Adrenal gland (tissue), 5 donors: ENCODE data around the gene BCAS3.

Experiments
- POLR2A ChIP-seq, 2 donors: fragments of 450-650 bp; IDR thresholded peaks; one replicate each; pipeline ENCODE4 v1.6.1; 2017; ENCODE audit warnings: antibody characterized with exemption in 2 of 2, mild to moderate bottlenecking in 2 of 2, moderate library complexity in 1 of 2
- TF ChIP-seq, protein P1 (sequence below), 6 experiments: fragments of 450-650 bp in 4 of 6; fragments of 200-600 bp in 2 of 6; sonication (generic) in 1 of 6; IDR thresholded peaks; 1 replicate in 5 of 6; 2 replicates in 1 of 6; pipeline versions ENCODE4 v1.5.1 to v1.8.0; 2016 to 2021; ENCODE audit warnings: antibody characterized with exemption in 6 of 6, mild to moderate bottlenecking in 2 of 6, moderate library complexity in 1 of 6
- donor health status: DM: no; HTN: no; CAD: no.

DNA sequence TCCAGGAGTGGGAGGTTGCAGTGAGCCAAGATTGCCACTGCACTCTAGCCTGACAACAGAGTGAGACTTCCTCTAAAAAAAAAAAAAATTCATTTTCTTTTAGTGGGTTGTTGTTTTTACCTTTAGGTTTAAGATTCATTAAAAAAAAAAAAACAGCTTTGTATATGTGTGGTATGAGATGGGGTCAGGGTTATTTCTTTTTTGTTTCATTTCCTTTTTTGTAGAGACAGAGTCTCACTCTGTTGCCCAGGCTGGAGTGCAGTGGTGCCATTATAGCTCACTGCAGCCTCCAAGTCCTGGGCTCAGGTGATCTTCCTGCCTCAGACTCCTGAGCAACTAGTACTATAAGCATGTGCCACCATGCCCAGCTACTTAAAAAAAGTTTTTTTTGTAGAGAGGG is 47.0 kb downstream of the BCAS3 start:
- TF ChIP-seq, protein P1, sequence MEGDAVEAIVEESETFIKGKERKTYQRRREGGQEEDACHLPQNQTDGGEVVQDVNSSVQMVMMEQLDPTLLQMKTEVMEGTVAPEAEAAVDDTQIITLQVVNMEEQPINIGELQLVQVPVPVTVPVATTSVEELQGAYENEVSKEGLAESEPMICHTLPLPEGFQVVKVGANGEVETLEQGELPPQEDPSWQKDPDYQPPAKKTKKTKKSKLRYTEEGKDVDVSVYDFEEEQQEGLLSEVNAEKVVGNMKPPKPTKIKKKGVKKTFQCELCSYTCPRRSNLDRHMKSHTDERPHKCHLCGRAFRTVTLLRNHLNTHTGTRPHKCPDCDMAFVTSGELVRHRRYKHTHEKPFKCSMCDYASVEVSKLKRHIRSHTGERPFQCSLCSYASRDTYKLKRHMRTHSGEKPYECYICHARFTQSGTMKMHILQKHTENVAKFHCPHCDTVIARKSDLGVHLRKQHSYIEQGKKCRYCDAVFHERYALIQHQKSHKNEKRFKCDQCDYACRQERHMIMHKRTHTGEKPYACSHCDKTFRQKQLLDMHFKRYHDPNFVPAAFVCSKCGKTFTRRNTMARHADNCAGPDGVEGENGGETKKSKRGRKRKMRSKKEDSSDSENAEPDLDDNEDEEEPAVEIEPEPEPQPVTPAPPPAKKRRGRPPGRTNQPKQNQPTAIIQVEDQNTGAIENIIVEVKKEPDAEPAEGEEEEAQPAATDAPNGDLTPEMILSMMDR (IDR thresholded peaks at IDR 0.05): no peak
- no peak for TF ChIP-seq POLR2A (IDR thresholded peaks at IDR 0.05)
